HepG2 (cell line): ENCODE measurements around the gene ACSF3. TPM values are rescaled to one million over a fixed set of nuclear protein-coding genes. Genes with fewer than 3 reads are reported as not detected.

Source experiments
- HMG20A ChIP-seq: IDR thresholded peaks from 2 replicates; pipeline ENCODE4 v1.6.1; 2016; ENCODE audit warnings: borderline replicate concordance
- HNRNPH1 ChIP-seq: fragments of 200-400 bp; formaldehyde crosslinking; optimal IDR thresholded peaks from 2 replicates; pipeline ENCODE3; 2017; ENCODE audit warnings: mild to moderate bottlenecking, low read depth, low read length
- JDP2 ChIP-seq: sonication (generic); formaldehyde crosslinking; IDR thresholded peaks from 2 replicates; pipeline ENCODE4 v1.8.1; 2022; ENCODE audit warnings: missing genetic modification reagents, borderline replicate concordance
- SALL2 ChIP-seq: sonication (generic); formaldehyde crosslinking; IDR thresholded peaks from 2 replicates; pipeline ENCODE4 v1.8.1; 2023; ENCODE audit warnings: mild to moderate bottlenecking, missing genetic modification reagents, inconsistent platforms
- SMC3 ChIP-seq: IDR thresholded peaks from 2 replicates; pipeline ENCODE4 v1.6.1; 2011; ENCODE audit warnings: low read length, improper control_type of control experiment
- TOE1 ChIP-seq: sonication (generic); formaldehyde crosslinking; IDR thresholded peaks from 2 replicates; pipeline ENCODE4 v1.4.0; 2020; ENCODE audit warnings: mild to moderate bottlenecking, missing genetic modification reagents
- U2AF1 ChIP-seq: fragments of 200-400 bp; formaldehyde crosslinking; optimal IDR thresholded peaks from 2 replicates; pipeline ENCODE3; 2017; ENCODE audit warnings: mild to moderate bottlenecking, low read depth, low read length
- ZC3H13 ChIP-seq: sonication (generic); formaldehyde crosslinking; IDR thresholded peaks from 2 replicates; pipeline ENCODE4 v1.8.1; 2023; ENCODE audit warnings: mild to moderate bottlenecking, missing genetic modification reagents, moderate library complexity
- ZFP36L1 ChIP-seq: sonication (generic); formaldehyde crosslinking; IDR thresholded peaks from 2 replicates; pipeline ENCODE4 v1.8.0; 2022; ENCODE audit warnings: mild to moderate bottlenecking, missing genetic modification reagents, moderate library complexity
- ZFP90 ChIP-seq: sonication (generic); formaldehyde crosslinking; IDR thresholded peaks from 2 replicates; pipeline ENCODE4 v1.8.0; 2022; ENCODE audit warnings: missing genetic modification reagents, mild to moderate bottlenecking, inconsistent platforms, borderline replicate concordance
- ZIK1 ChIP-seq: sonication (generic); formaldehyde crosslinking; IDR thresholded peaks from 2 replicates; pipeline ENCODE4 v1.5.0; 2020; ENCODE audit warnings: mild to moderate bottlenecking, low read depth, missing genetic modification reagents, borderline replicate concordance
- ZNF234 ChIP-seq: sonication (generic); formaldehyde crosslinking; conservative IDR thresholded peaks from 2 replicates; pipeline ENCODE4 v1.5.1; 2020; ENCODE audit warnings: mild to moderate bottlenecking, missing genetic modification reagents
- ZNF577 ChIP-seq: sonication (generic); formaldehyde crosslinking; IDR thresholded peaks from 2 replicates; pipeline ENCODE4 v1.4.0; 2020; ENCODE audit warnings: mild to moderate bottlenecking, low read depth, missing genetic modification reagents, borderline replicate concordance
- ZNF609 ChIP-seq: sonication (generic); formaldehyde crosslinking; IDR thresholded peaks from 2 replicates; pipeline ENCODE4 v1.4.0; 2020; ENCODE audit warnings: mild to moderate bottlenecking, missing genetic modification reagents, borderline replicate concordance
- ZNF615 ChIP-seq: sonication (generic); formaldehyde crosslinking; IDR thresholded peaks from 2 replicates; pipeline ENCODE4 v1.5.0; 2020; ENCODE audit warnings: mild to moderate bottlenecking, missing genetic modification reagents, borderline replicate concordance
- ZNF83 ChIP-seq: sonication (generic); formaldehyde crosslinking; IDR thresholded peaks from 2 replicates; pipeline ENCODE4 v1.4.0; 2020; ENCODE audit warnings: missing genetic modification reagents, mild to moderate bottlenecking, borderline replicate concordance
- polyA plus RNA-seq, 8 experiments: library from polyadenylated mRNA; depleted of rRNA in 3 of 8; stranded (reverse) in 7 of 8; unstranded in 1 of 8; fragments of >200 nt; fragmentation: Illumina TruSeq in 4 of 8; extraction: Trizol in 4 of 8; gene quantifications; 2 replicates each; pipeline versions ENCODE4 v1.2.1 to v1.2.3, GENCODE V29; 2011 to 2016; ENCODE audit warnings: low read depth in 4 of 8, missing spikeins in 1 of 8, mixed read lengths in 1 of 8; ENCODE audit not compliant: insufficient read depth in 1 of 8
- total RNA-seq, 5 experiments: library from RNA; depleted of rRNA; stranded (reverse); fragments of >200 nt; fragmentation: Illumina TruSeq; extraction: Trizol; gene quantifications; 2 replicates each; pipeline ENCODE4 v1.2.3, GENCODE V29; 2016; ENCODE audit warnings: low read depth in 1 of 5
- TF ChIP-seq, protein P1 (sequence below): sonication (generic); formaldehyde crosslinking; IDR thresholded peaks from 2 replicates; pipeline ENCODE4 v1.5.1; 2020; ENCODE audit warnings: mild to moderate bottlenecking, missing genetic modification reagents, moderate library complexity
- TF ChIP-seq, protein P2 (sequence below): IDR thresholded peaks from 2 replicates; pipeline ENCODE4 v1.6.1; 2012; ENCODE audit warnings: inconsistent platforms
- TF ChIP-seq, protein P3 (sequence below): sonication (generic); formaldehyde crosslinking; IDR thresholded peaks from 2 replicates; pipeline ENCODE4 v1.9.0; 2022; ENCODE audit warnings: low read depth, missing genetic modification reagents
- TF ChIP-seq, protein P4 (sequence below): IDR thresholded peaks from 2 replicates; pipeline ENCODE4 v1.6.1; 2016; ENCODE audit warnings: missing genetic modification reagents, missing compliant biosample characterization

The ACSF3 gene
- total and polyA plus RNA-seq, 2 of the 13 experiments (the other 11 are each of a cell fraction or from before 2014, with no cell fraction given), result 14.9 to 30.6 TPM

DNA sequence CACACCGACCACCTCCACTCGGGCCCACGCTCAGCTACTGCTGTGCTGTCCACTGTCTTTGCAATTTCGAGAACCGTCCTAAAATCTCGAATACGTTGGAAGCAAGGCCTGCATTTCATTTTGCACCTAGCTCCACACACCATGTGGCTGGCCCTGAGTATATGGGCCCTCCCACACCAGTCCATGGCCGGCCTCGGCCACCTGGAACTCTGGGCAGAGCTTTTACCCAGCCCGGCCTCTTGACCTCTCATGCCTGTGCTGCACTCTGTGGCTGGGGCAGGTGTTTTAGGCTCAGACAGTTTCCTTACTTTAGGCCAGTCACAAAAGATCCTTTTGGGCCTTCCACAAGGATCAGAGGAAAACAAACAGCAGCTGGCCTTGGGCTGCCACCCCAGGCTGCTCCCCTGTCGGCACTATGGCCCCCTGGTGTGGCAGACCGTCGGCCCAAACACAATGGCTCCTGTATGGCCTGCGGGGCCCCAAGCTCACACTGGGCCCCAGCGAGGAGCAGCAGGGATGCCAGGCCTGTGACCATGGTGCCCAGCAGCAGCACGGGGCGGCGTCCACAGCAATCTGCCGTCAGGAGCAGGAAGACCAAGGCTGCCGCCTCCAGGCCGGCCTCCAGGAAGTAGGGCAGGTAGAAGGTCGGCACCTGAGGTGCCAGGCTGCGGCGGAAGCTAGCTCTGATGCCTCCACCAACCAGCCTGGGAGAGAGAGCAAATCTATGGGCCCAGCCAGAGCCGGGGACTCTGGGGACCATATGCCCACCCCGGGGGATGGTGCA is 104.2 kb downstream of the ACSF3 start (continued):
- TF ChIP-seq, protein P1, sequence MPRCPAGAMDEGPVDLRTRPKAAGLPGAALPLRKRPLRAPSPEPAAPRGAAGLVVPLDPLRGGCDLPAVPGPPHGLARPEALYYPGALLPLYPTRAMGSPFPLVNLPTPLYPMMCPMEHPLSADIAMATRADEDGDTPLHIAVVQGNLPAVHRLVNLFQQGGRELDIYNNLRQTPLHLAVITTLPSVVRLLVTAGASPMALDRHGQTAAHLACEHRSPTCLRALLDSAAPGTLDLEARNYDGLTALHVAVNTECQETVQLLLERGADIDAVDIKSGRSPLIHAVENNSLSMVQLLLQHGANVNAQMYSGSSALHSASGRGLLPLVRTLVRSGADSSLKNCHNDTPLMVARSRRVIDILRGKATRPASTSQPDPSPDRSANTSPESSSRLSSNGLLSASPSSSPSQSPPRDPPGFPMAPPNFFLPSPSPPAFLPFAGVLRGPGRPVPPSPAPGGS (CRISPR knock-in tag), result no peak
- peak; percentile 95 for TF ChIP-seq ZNF609 (CRISPR knock-in tag)
- peak; percentile 97 for TF ChIP-seq ZC3H13 (CRISPR knock-in tag)
- peak; percentile 69; the same call in 1 of the 2 replicates for TF ChIP-seq SALL2 (CRISPR knock-in tag)
- TF ChIP-seq ZNF83 (CRISPR knock-in tag), result no peak
- no peak for TF ChIP-seq U2AF1
- TF ChIP-seq JDP2, result no peak
- TF ChIP-seq HMG20A, result peak; percentile 88; the same call in 1 of the 2 replicates
- TF ChIP-seq, protein P2, sequence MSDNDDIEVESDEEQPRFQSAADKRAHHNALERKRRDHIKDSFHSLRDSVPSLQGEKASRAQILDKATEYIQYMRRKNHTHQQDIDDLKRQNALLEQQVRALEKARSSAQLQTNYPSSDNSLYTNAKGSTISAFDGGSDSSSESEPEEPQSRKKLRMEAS, result peak; percentile 93
- TF ChIP-seq ZNF615 (CRISPR knock-in tag), result peak; percentile 67; the same call in 1 of the 2 replicates
- no peak for TF ChIP-seq TOE1 (CRISPR knock-in tag)
- TF ChIP-seq ZIK1 (CRISPR knock-in tag), result peak; percentile 10; the same call in 1 of the 2 replicates
- no peak for TF ChIP-seq ZFP36L1 (CRISPR knock-in tag)
- TF ChIP-seq, protein P3, sequence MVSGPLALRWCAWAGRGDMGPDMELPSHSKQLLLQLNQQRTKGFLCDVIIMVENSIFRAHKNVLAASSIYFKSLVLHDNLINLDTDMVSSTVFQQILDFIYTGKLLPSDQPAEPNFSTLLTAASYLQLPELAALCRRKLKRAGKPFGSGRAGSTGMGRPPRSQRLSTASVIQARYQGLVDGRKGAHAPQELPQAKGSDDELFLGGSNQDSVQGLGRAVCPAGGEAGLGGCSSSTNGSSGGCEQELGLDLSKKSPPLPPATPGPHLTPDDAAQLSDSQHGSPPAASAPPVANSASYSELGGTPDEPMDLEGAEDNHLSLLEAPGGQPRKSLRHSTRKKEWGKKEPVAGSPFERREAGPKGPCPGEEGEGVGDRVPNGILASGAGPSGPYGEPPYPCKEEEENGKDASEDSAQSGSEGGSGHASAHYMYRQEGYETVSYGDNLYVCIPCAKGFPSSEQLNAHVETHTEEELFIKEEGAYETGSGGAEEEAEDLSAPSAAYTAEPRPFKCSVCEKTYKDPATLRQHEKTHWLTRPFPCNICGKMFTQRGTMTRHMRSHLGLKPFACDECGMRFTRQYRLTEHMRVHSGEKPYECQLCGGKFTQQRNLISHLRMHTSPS (CRISPR knock-in tag), result peak; percentile 100
- no peak for TF ChIP-seq HNRNPH1
- TF ChIP-seq, protein P4, sequence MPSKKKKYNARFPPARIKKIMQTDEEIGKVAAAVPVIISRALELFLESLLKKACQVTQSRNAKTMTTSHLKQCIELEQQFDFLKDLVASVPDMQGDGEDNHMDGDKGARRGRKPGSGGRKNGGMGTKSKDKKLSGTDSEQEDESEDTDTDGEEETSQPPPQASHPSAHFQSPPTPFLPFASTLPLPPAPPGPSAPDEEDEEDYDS (CRISPR knock-in tag), result peak; percentile 43; the same call in 1 of the 2 replicates
- no peak for TF ChIP-seq ZNF234 (CRISPR knock-in tag)
- TF ChIP-seq SMC3, result no peak
- no peak for TF ChIP-seq ZNF577 (CRISPR knock-in tag)
- TF ChIP-seq ZFP90, result peak; percentile 80
